Superior temporal gyrus (tissue), 1 donor: Measurements from ENCODE around the gene ADH1C.
"Not testable (repeated sequence)": the region's sequence is repeated elsewhere in the genome, so short reads cannot be mapped to it uniquely, and the experiment has no call there.

Experiments
- DNase-seq: peaks from one replicate; pipeline ENCODE4 v3.0.0-alpha.2; 2016; ENCODE audit errors: extremely low spot score

ADH1C gene

DNA sequence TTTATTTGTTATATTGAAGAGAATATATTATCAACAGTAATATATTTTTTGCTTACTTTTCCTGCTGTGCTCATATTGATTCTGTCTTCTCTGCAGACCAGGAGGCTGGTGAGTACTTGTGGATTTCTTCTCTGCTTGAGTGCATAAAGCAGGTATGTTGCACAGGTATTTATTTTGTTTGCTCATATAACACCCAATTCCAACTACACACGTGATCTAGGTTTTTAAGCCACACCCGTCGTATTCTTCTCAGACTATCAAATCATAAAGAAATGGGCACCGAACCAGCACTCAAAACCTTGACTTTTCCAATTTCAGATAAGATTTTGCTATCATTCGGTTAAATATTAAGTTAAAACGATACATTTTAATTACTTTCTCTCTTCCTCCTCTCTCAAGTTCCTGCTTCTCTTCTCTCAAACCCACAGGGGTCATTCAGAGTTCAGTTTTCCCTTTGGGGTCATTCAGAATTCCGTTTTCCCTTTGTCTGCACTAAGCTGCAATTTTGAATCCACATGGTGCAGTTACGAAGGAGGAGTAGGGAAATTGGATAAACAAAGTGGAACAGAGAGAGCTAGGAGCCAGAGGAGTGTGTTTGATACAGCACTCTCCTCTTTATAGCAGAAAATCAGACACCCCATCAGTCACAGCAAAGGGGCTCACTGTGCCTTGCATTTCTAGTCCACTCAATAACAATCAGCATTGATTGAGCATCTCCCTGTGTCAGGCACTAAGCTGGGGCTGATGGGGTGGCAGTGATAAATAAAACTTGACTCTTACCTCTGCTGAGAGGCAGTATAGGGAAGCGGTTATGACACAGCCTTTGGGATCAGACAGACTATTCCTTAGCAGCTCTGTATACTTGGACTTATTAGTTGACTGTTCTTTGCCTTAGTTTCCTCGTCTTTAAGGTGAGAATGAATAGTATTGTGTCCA lies at the start of gene ADH1C:
ADH1C (minus strand) TSS at position 145 of the 936 bp plus-strand sequence; CDS start at position 74, 71 bp downstream.
- DNase-seq: no peak

DNA sequence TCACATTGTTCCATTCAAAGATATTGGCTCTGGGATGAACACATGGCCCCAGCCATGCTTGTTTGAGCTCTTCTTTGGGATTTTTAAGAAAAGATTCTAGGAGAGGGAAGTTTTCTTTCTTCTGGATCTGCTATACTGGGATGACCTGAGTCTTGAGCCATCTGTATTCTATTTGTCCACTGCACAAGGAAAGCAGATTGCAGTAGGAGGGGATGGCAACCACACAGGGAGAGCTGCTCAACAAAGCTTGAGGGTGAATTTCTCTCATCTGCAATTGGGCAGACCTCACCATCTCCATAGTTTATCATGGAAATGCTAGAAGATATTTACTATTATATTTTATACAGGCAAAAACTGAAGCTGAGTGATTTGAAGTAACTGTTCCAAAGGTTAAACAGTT lies 48.3 kb upstream of the ADH1C start:
- no peak for DNase-seq

DNA sequence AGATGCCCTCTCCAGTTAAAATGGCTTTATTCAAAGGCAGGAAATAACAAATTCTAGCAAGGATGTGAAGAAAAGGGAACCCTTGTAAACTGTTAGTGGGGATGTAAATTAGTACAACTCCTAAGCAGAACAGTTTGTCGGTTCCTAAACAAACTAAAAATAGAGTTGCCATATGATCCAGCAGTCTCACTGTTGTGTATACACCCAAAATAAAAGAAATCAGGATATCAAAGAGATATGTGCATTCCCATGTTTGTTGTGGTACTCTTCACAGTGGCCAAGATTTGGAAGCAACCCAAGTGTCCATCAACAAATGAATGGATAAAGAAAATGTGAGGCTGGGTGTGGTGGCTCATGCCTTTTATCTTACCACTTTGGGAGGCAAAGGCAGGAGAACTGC lies 46.5 kb upstream of the ADH1C start:
- DNase-seq: no peak

DNA sequence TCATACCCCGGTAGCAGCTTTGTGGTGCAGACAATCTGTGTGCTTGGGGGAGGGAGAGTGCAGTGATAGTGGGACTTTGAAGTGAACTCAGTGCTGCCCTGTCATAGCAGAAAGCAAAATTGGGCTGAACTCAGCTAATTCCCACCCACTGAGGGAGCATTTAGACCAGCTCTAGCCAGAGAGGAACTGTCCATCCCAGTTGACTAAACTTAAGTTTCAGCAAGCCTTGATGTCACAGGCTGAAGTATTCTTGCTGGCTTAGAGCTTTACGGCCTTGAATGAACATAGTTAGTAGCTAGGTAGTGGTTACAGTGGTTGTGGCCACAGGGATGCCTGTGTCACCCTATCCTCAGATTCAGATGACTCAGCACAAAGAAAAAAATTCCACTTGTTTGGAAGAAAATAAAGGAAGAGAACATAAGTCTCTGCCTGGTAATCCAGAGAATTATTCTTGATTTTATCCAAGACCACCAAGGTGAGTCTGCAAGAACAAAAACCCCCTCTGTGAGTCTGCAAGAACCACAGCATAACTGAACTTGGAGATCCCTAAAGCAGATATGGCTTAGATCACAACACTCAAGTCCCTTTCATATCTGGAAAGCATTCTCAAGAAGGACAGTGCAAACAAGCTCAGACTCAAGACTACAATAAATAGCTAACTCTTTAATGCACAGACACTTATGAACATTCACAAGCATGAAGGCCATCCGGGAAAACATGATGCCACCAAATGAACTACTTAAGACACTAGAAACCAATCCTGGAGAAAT lies 43.2 kb upstream of the ADH1C start:
- DNase-seq: no peak

DNA sequence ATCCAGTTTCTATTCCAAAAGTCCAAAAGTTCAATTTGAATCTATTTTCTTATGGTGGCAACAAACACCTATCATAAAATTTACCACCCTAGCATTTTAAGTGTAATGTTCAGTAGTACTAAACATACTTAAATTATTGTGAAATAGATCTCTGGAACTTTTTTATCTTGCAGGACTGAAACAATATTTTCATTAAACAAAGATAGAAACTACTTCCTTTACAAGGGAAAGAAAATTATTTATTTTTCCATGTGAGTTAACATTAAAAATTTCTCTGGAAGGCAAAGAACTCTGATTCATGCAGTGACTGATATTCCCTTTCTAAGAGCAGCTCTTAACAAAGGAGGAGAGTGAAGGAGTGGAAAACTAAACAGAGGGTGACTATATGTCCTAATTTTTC lies 42.4 kb upstream of the ADH1C start:
- no peak for DNase-seq

DNA sequence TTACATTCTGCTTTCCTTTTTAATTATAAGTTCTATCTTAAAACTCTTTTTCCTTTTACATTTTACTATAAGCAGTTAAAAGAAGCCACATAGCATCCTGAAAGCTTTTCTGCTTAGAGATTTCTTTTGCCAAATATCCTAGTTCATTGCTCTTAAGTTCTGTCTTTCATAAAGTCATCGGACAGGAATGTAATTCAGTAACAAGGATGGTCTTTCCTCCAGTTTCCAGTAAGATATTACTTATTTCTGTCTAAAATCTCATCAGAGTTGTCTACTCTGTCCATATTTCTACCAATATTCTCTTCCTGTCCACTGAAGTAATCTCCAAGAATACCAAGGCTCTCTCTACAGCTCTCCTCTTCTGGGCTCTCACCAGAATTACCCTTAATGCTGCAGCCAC lies 37.5 kb upstream of the ADH1C start:
- no peak for DNase-seq

DNA sequence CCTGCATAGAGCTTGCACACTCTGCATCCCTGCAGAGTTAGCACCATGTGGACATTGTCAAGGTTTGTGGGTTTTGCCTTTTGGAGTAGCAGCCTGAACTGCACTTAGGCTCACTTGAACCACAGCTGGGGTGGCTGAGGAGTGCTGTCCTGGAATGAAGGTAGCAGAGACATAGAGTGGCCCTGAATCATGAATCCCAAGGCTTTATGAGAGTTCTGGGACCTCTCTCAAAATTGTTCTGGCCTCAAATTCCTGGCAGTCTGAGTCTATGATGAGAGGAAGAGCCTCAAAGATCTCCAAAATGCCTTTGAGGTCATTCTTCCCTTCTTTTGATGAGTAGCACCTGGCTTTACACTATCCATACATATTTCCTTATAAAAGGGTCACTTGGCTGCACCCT lies 37.1 kb upstream of the ADH1C start:
- no peak for DNase-seq

DNA sequence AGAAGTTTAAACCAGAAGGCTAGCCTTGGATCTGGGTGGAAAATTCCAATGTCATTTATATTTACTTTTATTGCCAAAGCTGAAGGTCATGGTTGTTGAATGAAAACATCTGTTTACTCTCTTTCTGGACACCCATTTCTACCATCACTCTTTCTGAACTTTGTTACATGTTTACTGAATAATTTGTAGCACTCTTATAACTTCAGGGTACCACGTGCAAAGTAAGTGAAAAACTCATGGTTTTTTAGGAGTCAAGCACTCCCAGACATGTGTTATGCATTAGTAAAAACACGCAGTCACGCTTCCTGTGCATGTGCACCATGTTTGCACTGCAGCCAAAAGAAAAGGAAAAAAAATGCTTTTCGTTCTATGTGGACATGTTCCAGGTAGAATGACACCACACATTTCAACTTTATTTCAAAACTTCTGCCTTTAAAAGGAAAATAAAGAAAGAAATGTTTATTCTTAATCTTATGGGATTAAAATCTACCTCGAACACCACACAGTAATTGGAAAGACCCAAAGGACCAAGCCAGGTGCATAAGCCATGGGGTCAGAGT lies 31.4 kb upstream of the ADH1C start:
- DNase-seq: no peak

DNA sequence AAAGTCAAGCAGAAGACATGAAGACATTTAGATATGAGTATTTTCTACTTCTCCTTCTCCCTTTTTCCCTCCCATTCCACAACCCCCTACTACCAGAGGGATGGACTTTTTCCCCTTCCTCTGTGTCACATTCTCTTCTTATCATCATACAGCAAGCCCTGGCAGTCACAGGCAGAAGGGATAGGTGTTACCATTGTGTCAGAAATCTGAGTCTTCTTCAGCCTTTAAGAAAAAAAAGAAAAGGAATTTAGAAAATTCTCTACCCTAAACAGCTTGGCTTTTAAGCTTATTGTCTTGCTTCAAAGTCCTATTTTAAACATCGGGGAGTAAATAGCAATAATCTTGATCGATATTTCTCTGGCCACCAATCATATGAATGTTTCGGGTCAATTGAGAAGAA lies 30.9 kb upstream of the ADH1C start:
- DNase-seq: no peak

DNA sequence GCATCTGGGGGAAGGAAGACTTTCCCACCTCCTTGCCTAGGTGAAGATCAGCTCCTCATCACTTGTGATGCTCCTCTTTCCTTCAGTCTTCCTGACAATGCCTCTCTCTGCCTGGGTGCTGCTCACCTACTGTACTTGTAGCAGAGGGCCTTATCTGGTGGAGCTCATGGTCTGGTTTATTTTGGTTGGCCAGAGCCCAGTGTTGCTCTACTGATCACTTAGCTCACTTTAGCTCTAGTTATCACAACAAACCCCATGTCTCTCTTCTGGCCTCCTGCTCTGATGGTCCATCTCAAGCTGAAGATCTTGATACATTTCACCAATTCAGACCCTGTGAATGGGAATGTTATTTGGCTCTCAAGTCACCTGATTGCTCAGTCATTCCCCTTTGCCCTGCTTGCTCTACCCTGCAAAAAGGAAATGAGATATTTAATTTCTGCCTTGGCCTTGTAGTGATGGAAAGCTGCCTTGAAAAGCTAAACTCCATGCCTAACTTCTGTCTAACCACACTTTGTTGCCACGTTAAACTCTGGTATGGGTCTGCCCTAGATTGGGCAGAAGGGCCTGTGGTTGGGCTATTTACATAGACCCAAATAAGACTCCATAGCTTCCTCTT lies 30.3 kb upstream of the ADH1C start:
- no peak for DNase-seq

DNA sequence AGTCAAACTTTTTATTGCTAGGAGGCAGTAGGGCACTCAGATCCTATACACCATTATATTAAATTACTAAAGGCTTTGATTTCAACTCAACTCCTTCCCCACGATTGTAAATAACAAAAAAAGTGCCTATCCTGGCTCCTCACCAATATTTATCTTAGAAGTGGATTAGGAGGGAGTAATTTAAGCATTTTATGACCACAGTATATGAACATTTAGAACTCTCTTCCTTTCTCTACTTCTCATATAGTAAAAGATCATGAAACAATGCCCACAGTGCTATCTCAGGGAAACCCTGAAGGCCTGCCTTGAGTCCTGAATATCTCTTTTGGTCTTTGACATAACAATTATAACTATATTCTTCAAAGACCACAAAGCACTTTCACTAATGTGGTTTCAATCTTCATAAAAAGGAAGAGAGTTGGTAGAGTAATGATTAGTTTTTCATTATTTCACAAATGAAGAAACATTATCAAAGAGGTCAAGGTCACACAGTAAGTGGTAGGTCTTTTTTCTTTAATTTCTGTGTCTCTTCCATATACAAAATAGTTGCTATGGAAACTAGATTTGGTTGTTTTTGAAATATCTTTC lies 29.1 kb upstream of the ADH1C start:
- no peak for DNase-seq

DNA sequence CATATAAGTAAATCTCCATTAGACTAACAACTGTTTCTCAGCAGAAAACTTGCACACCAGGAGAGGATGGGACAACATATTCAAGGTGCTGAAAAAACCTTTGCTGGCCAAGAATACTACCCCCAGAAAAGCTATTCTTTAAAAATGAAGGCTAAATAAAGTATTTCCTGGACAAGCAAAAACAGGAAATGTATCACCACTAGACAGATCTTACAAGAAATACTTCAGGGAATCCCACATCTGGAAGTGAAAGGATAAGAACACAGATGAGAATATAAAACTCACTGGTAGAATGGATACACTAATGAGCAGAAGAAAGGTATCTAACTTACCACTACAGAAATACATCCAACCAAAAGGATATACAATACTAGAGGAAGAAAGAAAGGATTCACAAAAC lies 27.0 kb upstream of the ADH1C start:
- no peak for DNase-seq

DNA sequence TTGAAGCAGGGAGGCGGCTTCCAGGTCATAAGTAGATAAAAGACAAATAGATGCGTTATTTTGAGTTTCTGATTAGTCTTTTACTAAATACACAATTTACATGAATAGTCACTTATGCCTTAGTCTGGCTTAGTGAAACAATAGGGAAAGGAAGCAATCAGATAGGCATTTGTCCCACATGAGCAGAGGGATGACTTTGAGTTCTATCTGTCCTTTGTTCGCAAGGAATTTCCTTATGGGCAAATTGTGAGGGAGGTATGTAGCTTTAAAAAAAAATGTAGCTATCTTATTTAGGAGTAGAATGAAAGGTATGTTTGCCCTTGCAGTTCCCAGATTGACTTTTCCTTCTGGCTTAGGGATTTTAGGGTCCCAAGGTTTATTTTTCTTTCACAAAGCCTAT lies 26.3 kb upstream of the ADH1C start:
- no peak for DNase-seq

DNA sequence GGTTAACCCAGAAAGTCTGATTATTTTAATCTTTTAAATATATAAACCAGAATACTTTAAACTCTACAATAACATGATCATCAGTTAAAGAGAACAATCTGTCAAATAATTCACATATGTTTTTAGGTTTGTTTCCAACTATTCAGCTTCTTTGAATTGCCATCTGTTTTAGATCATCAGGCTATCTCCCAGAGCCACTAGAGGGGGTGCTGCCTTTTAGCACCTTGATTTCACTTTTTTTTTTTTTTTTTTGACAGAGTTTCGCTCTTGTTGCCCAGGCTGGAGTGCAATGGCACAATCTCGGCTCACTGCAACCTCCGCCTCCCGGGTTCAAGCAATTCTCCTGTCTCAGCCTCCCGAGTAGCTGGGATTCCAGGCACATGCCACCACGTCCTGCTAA lies 24.8 kb upstream of the ADH1C start:
- not testable (repeated sequence) for DNase-seq

DNA sequence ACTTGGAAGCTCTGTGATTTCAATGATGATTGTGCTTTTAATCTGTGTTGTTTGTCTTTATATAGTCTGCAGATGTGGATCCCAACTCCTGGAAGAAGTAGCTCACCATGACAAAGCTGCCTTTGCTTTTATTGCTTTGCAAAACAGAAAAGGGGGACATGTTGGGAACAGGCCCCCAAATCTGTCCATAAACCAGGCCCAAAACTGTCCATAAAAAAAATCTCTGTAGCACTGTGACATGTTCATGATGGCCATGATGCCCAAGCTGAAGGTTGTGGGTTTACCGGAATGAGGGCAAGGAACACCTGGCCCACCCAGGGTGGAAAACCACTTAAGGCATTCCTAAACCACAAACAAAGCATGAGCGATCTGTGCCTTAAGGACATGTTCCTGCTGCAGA lies 19.9 kb upstream of the ADH1C start:
- DNase-seq: not testable (repeated sequence)

DNA sequence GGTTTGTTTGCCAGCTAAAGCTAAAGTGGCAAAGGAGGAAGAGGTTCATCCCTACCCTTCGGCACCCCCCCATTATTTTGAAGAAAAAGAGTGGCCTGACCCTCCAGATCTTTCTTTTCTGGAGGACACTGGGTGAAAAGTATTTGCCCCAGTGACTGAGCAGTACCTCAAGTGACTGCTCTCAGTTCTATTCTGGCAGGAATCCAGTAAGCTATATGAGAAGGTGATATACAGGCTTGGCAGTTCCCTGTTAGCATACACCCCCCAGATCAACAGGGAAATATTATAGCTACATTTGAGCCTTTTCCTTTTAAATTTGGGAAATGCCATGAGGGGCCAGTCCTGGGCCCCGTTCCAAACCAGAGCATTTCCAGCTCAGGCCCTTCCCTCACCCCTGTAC lies 15.3 kb upstream of the ADH1C start:
- not testable (repeated sequence) for DNase-seq

DNA sequence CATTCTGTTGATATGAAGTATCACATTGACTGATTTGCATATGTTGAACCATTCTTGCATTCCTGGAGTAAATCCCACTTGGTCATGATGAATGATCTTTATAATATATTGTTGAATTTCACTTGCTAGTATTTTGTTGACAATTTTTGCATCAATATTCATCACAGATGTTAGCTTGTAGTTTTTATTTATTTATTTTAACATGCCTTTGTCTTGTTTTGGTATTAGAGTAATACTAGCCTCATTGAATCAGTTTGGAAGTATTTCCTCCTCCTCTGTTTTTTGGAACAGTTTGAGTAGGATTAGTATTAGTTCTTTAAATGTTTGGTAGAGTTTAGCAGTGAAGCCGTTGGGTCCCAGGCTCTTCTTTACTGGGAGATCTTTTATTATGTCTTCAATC lies 13.9 kb upstream of the ADH1C start:
- DNase-seq: no peak

DNA sequence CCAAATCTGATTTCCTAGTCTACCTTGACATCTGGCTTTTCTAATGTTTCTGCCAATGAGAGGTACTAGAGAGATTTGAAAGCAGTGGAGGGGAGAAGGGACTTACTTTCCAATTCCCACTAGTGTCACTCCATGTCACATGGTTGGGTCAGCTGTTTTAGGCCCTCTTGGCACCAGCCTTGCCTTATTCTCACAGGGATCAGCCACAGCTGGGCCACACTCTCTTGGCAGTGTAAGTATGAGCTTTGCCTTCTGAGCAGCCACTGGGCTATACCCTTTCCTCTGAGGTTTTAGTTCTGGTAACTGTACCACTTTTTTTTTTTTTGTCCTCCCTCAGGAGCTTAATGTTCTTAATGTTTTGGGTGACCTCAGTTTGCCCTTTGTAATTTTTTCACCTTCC lies 10.2 kb upstream of the ADH1C start:
- DNase-seq: no peak

DNA sequence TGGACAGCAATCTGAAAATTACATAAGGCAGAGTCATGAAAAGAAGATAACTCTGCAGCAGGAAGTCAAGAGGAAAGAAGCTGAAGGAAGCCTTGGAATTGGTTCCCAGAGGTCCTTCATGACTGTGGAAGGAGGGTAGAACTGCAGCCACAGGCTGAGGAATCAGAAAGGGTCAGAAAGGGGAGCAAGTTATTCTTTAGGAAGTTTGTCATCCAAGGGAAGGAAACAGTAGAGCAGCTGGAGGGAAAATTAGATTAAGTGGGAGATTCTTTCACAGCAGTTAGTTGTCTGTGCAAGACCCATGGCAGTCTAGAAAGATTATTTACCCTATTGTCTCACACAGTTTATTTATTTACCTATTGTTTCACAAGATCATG lies 9.3 kb upstream of the ADH1C start:
- no peak for DNase-seq

DNA sequence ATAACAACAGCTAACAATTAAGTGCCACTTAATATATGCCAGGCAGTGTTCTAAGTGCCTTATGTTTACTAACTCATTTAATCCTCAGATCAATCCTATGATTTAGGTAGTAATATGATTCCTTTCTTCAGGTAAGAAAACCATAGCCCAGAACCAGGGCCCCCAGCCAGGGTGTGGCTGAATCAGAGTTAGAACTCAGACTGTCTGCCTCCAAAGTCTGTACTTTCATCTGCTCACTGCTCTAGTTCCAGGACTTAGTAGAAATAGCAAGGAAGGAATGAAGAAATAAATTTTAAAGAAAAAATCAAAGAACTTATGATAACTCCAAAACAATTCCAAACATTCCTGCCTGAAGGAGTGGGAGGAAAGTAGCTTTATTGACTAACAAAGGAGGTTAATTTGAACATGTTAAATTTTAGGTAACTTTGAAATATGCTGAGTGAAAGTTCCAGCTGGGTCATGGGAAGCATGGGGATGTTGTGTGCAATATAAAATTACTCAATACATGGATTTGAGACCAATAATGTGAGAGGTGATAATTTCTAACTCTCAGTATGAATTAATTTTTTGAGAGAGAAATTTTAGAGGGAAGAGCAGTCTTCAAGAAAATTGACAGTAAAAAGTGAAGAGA lies 8.8 kb upstream of the ADH1C start:
- no peak for DNase-seq

DNA sequence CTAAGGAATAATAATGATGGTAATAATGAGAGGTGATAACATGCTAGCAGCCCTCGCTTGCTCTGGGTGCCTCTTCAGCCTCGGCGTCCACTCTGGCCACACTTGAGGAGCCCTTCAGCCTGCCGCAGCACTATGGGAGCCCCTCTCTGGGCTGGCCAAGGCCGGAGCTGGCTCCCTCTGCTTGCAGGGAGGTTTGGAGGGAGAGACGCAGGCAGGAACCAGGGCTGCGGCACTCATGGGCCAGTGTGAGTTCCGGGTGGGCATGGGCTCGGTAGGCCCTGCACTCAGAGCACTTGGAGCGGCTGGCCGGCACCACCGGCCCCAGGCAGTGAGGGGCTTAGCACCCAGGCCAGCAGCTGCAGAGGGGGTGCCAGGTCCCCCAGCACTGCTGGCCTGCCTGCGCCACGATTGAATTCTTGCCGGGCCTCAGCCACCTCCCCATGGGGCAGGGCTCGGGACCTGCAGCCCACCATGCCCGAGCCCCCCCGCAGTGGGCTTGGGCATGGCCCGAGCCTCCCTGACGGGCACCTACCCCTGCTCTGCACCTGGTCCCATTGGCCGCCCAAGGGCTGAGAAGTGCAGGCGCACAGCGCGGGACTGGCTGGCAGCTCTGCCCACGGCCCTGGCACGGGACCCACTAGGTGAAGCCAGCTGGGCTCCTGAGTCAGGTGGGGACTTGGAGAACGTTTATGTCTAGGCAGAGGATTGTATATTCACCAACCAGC lies 7.1 kb upstream of the ADH1C start:
- DNase-seq: no peak
